Common myeloid progenitor, CD34-positive (primary cell): ENCODE results near the gene STUM.

Experiments used
- CTCF ChIA-PET: fragments of 350-600 bp; sonication (Branson Sonifier 250); formaldehyde crosslinking; loops from one replicate; lab custom pipeline; 2021; ENCODE audit warnings: antibody characterized with exemption; lab: Charles Lee
- POLR2A ChIA-PET: fragments of 350-600 bp; sonication (Branson Sonifier 250); formaldehyde crosslinking; loops from one replicate; lab custom pipeline; 2021; ENCODE audit warnings: antibody characterized with exemption; lab: Charles Lee
- DNase-seq, 3 donors: peaks; one replicate each; pipeline versions ENCODE4 v3.0.0 to v3.0.0-alpha.2; 2013
- H3K27ac ChIP-seq, 2 experiments: 1 replicate in 1 of 2; 2 replicates in 1 of 2; pipeline ENCODE4 v1.7.0; 2013; ENCODE audit warnings: inconsistent platforms in 2 of 2, low read length in 2 of 2, mild to moderate bottlenecking in 2 of 2, low read depth in 1 of 2, moderate library complexity in 1 of 2; ENCODE audit not compliant: severe bottlenecking in 2 of 2, insufficient read depth in 1 of 2, poor library complexity in 1 of 2
- H3K27me3 ChIP-seq, 5 experiments: replicated peaks in 2 of 5; 1 replicate in 3 of 5; 2 replicates in 2 of 5; pipeline versions ENCODE4 v1.6.1 to v1.7.0; 2013; ENCODE audit warnings: low read length in 4 of 5, mild to moderate bottlenecking in 2 of 5, moderate library complexity in 2 of 5, inconsistent platforms in 1 of 5; ENCODE audit not compliant: insufficient read depth in 5 of 5, control insufficient read depth in 4 of 5
- H3K36me3 ChIP-seq, 4 experiments: 1 replicate in 2 of 4; 2 replicates in 2 of 4; pipeline versions ENCODE4 v1.6.1 to v1.7.0; 2013; ENCODE audit warnings: low read length in 3 of 4, control low read depth in 1 of 4, mild to moderate bottlenecking in 1 of 4; ENCODE audit not compliant: control insufficient read depth in 4 of 4, insufficient read depth in 4 of 4
- H3K4me1 ChIP-seq, 4 experiments: 1 replicate in 3 of 4; 2 replicates in 1 of 4; pipeline versions ENCODE4 v1.6.1 to v1.7.1; 2013; ENCODE audit warnings: low read length in 3 of 4, mild to moderate bottlenecking in 3 of 4, control low read depth in 1 of 4, inconsistent platforms in 1 of 4, moderate library complexity in 1 of 4; ENCODE audit not compliant: control insufficient read depth in 4 of 4, insufficient read depth in 4 of 4; ENCODE audit errors: control extremely low read depth in 1 of 4
- H3K4me3 ChIP-seq, 7 experiments: 1 replicate in 4 of 7; 2 replicates in 3 of 7; pipeline versions ENCODE4 v1.5.1 to v1.7.0; 2013; ENCODE audit warnings: mild to moderate bottlenecking in 7 of 7, low read length in 6 of 7, moderate library complexity in 6 of 7, inconsistent platforms in 2 of 7, low read depth in 2 of 7, control low read depth in 1 of 7; ENCODE audit not compliant: insufficient read depth in 4 of 7, control insufficient read depth in 1 of 7; ENCODE audit errors: extremely low read depth in 1 of 7
- H3K9me3 ChIP-seq, 5 experiments: 1 replicate in 4 of 5; 2 replicates in 1 of 5; pipeline versions ENCODE4 v1.6.1 to v1.7.1; 2013; ENCODE audit warnings: low read length in 4 of 5, mild to moderate bottlenecking in 2 of 5, inconsistent platforms in 1 of 5, low read depth in 1 of 5, moderate library complexity in 1 of 5; ENCODE audit not compliant: control insufficient read depth in 4 of 5, insufficient read depth in 2 of 5; ENCODE audit errors: control extremely low read depth in 1 of 5
- WGBS: methylation state at CpG from one replicate; pipeline ENCODE4 v1.1.5; 2013; ENCODE audit not compliant: insufficient coverage; 5-methylcytosine and 5-hydroxymethylcytosine counted together

The STUM gene

DNA sequence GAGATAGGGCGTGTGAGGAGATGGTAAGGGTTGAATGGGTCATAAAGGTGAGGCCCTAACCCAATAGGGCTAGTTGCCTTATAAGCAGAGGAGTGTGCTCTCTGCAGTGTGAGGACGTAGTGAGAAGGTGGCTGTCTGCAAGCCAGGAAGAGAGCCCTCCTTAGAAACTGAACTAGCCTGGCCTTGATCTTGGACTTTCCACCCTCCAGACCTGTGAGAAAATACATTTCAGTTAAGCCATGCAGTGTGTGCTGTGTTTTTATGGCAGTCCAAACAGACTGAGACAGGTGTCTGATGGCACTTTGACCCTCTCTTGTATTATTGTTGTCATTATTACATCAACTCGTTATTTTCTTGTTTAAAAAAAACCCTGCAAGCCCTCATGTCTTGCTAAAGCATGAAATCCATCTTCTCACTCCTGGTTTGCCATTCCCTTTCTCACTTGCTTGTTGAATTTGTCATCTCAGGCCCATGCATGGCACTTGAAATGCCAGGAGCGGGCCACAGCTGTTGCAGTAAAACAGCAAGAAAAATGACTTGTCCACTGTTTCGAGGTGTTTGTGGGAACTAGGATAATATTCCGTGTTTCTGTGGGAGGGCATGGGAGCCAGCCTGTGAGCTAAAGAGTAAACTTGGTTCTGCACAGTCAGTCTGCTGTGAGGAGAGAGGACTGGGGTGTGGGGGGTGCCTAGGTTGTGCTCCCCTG is 78.6 kb downstream of the STUM start:
- ChIA-PET CTCF (interaction anchor here (1.0 to 13.8 kb wide), 11 partner anchors 8 to 200 kb away, joined by 3 to 106 read pairs (median 4); no protein-coding TSS in a partner anchor), POLR2A (no interaction called here)
- DNase-seq, result no peak
- H3K4me3 ChIP-seq, result no peak overlapping the region
- WGBS, result 89% methylated on average over 4 of the region's 6 CpGs
- no peaks in the 10 kb centered on the region for H3K27me3 ChIP-seq
- H3K36me3 ChIP-seq, result peaks cover 0 to 8% (median 2%) of the 10 kb centered on the region in 4 experiments
- no peak overlapping the region for H3K27ac ChIP-seq
- H3K9me3 ChIP-seq, result peaks cover 0 to 4% (median 0%) of the 10 kb centered on the region in 5 experiments
- peaks cover 0 to 6% (median 4%) of the 10 kb centered on the region in 4 experiments for H3K4me1 ChIP-seq

DNA sequence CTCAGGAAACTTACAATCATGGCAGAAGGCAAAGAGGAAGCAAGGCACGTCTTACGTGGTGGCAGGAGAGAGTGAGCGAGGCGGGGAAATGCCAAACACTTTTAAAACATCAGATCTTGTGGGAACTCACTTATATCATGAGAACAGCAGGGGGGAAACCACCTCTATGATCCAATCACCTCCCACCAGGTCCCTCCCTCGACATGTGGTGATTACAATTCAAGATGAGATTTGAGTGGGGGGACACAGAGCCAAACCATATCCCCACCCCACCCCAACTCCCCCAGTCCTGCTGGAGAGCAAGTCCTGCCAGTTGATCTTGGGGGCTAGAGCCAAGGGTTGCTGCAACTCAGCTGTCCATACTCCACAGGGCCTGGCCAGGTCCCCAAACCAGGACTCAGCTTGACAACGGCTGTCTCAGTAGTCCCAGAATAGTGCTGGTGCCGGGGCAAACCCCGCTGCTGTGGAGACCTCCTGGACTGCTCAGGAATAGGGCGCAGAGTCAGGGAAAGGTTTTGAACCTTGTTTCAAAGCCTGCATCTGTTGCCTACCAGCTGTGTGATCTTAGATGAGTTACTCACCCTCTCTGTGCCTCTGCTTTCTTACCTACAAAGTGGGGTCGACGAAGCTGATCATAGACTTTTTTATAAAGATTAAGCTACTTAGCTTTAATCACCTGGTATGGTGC is 79.5 kb downstream of the STUM start:
- Histone ChIP-seq H3K4me3 (no peak overlapping the region), H3K36me3 (peaks cover 0 to 11% (median 5%) of the 10 kb centered on the region in 4 experiments), H3K27me3 (no peaks in the 10 kb centered on the region), H3K4me1 (peaks cover 0 to 12% (median 4%) of the 10 kb centered on the region in 4 experiments), H3K27ac (no peak overlapping the region), H3K9me3 (peaks cover 0 to 2% (median 0%) of the 10 kb centered on the region in 5 experiments)
- DNase-seq, result peak in 2 of 3 donors; percentile 40 to 58
- POLR2A ChIA-PET, result no interaction called here
- 100% methylated on average over 6 of the region's 11 CpGs for WGBS
- CTCF ChIA-PET, result interaction anchor here (0.5 to 13.8 kb wide), 8 partner anchors 10 to 811 kb away, joined by 3 to 106 read pairs (median 3); no protein-coding TSS in a partner anchor

DNA sequence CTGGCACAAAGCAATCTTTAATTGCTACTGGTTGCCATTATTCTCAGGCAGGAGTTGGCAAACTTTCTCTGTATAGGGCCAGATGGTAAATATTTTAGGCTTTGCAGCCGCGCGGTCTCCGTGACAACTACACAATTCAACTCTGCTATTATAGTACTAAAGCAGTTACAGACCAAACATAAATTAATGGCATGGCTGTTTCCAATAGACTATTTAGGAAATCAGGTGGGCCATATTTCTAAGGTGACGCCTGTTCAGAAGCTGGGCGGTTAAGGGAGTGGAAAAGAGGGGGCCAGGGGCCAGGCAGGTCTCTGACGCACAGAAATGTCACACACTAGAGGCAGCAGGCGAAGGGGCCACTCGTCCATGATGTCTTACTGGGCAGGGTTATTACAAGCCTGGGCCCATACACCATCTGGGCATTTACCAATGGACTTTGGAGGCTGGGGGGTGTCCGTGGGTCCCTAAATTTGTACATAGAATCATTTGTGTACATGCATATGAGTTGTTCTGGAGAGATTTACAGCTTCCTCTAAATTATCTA is 80.1 kb downstream of the STUM start:
- WGBS, result 95% methylated on average over 5 of the region's 10 CpGs
- CTCF ChIA-PET, result interaction anchor here (0.7 to 13.8 kb wide), 6 partner anchors 25 to 810 kb away, joined by 3 to 106 read pairs (median 3); no protein-coding TSS in a partner anchor
- Histone ChIP-seq H3K27ac (no peak overlapping the region), H3K4me1 (peaks cover 3 to 18% (median 8%) of the 10 kb centered on the region in 4 experiments), H3K36me3 (peaks cover 0 to 17% (median 6%) of the 10 kb centered on the region in 4 experiments), H3K27me3 (no peaks in the 10 kb centered on the region), H3K4me3 (no peak overlapping the region), H3K9me3 (peaks cover 0 to 2% (median 0%) of the 10 kb centered on the region in 5 experiments)
- peak in 1 of 3 donors; percentile 16 for DNase-seq
- POLR2A ChIA-PET, result no interaction called here

DNA sequence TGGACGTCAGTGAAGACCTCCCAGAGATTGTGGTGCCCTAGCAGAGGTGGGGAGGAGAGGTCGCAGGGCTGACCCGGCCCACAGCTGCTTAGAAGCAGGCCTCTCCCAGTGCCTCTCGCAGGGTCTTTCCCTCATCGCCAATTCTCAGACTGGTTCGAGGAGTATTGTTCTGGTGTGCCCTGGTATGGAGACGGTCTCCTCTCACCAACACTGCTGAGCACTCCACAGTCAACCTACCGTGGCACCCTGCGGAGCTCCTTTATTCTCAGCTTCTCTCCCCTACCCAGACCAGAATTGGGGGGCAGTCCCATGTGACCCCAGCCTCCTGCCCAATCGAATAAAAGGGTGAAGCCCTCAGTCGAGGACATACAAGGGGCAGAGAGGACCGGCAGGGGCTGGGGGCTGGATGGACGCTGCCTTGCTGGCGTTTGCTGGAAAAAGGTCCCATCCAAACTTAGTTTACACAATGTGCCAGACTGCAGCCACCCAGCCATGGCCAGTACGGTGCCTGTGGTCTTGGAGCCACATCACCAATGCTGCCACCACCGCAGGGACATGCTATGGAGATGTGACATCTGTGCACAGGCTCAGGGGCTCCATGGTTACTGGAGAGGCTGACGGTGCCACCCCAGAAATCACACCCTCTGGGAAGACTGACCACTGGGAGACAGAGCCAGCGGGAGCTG is 80.8 kb downstream of the STUM start:
- WGBS, result 94% methylated on average over 18 of the region's 18 CpGs
- Histone ChIP-seq H3K4me1 (peaks cover 3 to 22% (median 14%) of the 10 kb centered on the region in 4 experiments), H3K36me3 (peaks cover 0 to 19% (median 8%) of the 10 kb centered on the region in 4 experiments), H3K27me3 (no peaks in the 10 kb centered on the region), H3K9me3 (peaks cover 0 to 2% (median 0%) of the 10 kb centered on the region in 5 experiments), H3K27ac (no peak overlapping the region), H3K4me3 (no peak overlapping the region)
- no peak for DNase-seq
- POLR2A ChIA-PET, result no interaction called here
- CTCF ChIA-PET, result interaction anchor here (0.8 to 13.8 kb wide), 5 partner anchors 26 to 810 kb away, joined by 3 to 106 read pairs (median 3); no protein-coding TSS in a partner anchor

DNA sequence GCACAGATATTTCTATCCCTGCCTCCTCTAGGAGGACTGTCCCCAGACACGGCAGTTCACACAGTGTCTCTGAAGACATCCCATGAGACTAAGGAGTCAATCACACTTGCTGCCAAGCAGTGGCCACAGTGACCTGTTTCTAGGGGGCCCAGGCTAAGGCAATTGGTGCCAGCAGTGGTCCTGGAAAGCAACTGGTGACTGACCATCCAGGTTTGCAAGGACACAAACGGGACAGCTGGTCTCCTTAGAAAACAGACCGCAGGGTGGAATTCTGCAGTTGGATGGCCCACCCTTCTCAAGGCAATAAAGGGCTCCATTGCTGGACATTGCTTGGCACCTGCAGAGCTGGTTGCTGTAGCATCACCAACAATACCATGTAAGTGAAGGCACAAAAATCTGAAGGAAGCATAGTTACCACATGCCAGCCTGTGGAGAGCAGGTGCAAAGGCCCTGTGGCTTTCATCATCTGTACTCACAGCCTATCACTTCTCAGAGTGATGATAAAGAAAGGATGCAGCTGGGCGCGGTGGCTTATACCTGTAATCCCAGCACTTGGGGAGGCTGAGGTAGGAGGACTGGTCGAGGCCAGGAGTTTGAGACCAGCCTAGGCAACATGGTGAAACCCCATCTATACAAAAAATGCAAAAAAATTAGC is 81.5 kb downstream of the STUM start:
- H3K36me3 ChIP-seq, result peaks cover 3 to 26% (median 11%) of the 10 kb centered on the region in 4 experiments
- 100% methylated on average over 6 of the region's 6 CpGs for WGBS
- peaks cover 0 to 2% (median 0%) of the 10 kb centered on the region in 5 experiments for H3K9me3 ChIP-seq
- H3K27ac ChIP-seq, result no peak overlapping the region
- ChIA-PET CTCF (interaction anchor here (1.2 to 13.8 kb wide), 5 partner anchors 11 to 197 kb away, joined by 3 to 213 read pairs (median 22); no protein-coding TSS in a partner anchor), POLR2A (no interaction called here)
- no peak overlapping the region for H3K4me3 ChIP-seq
- peaks cover 3 to 22% (median 16%) of the 10 kb centered on the region in 4 experiments for H3K4me1 ChIP-seq
- DNase-seq, result no peak
- no peaks in the 10 kb centered on the region for H3K27me3 ChIP-seq

DNA sequence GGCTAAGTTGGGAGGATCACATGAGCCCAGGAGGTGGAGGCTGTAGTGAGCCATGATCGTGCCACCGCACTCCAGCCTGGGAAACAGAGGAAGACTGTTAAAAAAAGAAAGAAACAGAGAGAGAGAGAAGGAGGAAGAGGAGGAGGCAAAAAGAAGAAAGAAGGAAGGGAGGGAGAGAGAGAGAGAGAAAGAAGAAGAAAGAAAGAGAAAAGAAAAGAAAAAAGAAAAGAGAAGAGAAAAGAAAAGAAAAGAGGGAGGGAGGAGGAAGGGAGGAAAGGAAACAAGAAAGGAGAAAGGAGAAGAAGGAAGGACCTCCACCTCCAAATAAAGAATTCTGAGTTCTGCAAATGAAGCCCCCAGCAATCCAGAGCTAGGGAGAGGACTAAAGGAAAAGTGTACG is 82.0 kb downstream of the STUM start:
- CTCF ChIA-PET, result interaction anchor here (1.2 to 13.8 kb wide), 4 partner anchors 10 to 197 kb away, joined by 3 to 213 read pairs (median 56); no protein-coding TSS in a partner anchor
- POLR2A ChIA-PET, result no interaction called here
- Histone ChIP-seq H3K27ac (no peak overlapping the region), H3K4me3 (no peak overlapping the region), H3K27me3 (no peaks in the 10 kb centered on the region), H3K36me3 (peaks cover 3 to 27% (median 14%) of the 10 kb centered on the region in 4 experiments), H3K9me3 (peaks cover 0 to 2% (median 0%) of the 10 kb centered on the region in 5 experiments), H3K4me1 (peaks cover 3 to 27% (median 20%) of the 10 kb centered on the region in 4 experiments)
- DNase-seq, result no peak
- 100% methylated on average over 3 of the region's 3 CpGs for WGBS
